Keratinocyte (primary cell): ENCODE data around the gene ARL15. TPM values are rescaled to one million over a fixed set of nuclear protein-coding genes. Genes with fewer than 3 reads are reported as not detected.

Experiments used
- DNase-seq: peaks from one replicate; pipeline ENCODE4 v3.0.0-alpha.2; 2011; ENCODE audit warnings: low read depth, missing footprints, low spot score
- FAIRE-seq: peaks from 2 replicates; lab custom pipeline; 2011; peaks lifted over from hg19 to GRCh38; lab: Jason Lieb, UNC
- H2AFZ ChIP-seq: 2 replicates; pipeline ENCODE4 v1.6.0; 2012; ENCODE audit warnings: low read length, control low read depth, inconsistent platforms; ENCODE audit not compliant: control insufficient read depth
- H3K27ac ChIP-seq: 2 replicates; pipeline ENCODE4 v1.5.1; 2011; ENCODE audit warnings: low read length; ENCODE audit not compliant: control insufficient read depth, insufficient read depth
- H3K27me3 ChIP-seq: 3 replicates; pipeline ENCODE4 v1.6.0; 2011; ENCODE audit warnings: low read length; ENCODE audit not compliant: control insufficient read depth, insufficient read depth; ENCODE audit errors: extremely low read depth
- H3K36me3 ChIP-seq, 2 experiments: 2 replicates in 1 of 2; 3 replicates in 1 of 2; pipeline ENCODE4 v1.5.1; 2011; ENCODE audit warnings: low read length in 2 of 2, mild to moderate bottlenecking in 1 of 2; ENCODE audit not compliant: control insufficient read depth in 2 of 2, insufficient read depth in 2 of 2; ENCODE audit errors: extremely low read depth in 1 of 2
- H3K4me1 ChIP-seq: 3 replicates; pipeline ENCODE4 v1.5.1; 2011; ENCODE audit warnings: low read length; ENCODE audit not compliant: control insufficient read depth, insufficient read depth; ENCODE audit errors: extremely low read depth
- H3K4me2 ChIP-seq: 3 replicates; pipeline ENCODE4 v1.6.0; 2011; ENCODE audit warnings: low read depth, low read length; ENCODE audit not compliant: control insufficient read depth, insufficient read depth; ENCODE audit errors: extremely low read depth
- H3K4me3 ChIP-seq, 3 experiments: fragments of 200-600 bp in 1 of 3; sonication (generic) in 1 of 3; 2 replicates in 2 of 3; 3 replicates in 1 of 3; pipeline ENCODE4 v1.5.1; 2011 to 2016; ENCODE audit warnings: low read length in 3 of 3, mild to moderate bottlenecking in 3 of 3, control low read depth in 2 of 3, inconsistent platforms in 1 of 3, low read depth in 1 of 3, mixed read lengths in 1 of 3, mixed run types in 1 of 3, moderate library complexity in 1 of 3; ENCODE audit not compliant: control insufficient read depth in 2 of 3, insufficient read depth in 2 of 3; ENCODE audit errors: extremely low read depth in 1 of 3
- H3K79me2 ChIP-seq: 2 replicates; pipeline ENCODE4 v1.6.0; 2012; ENCODE audit warnings: low read length; ENCODE audit not compliant: control insufficient read depth, insufficient read depth
- H3K9ac ChIP-seq: 3 replicates; pipeline ENCODE4 v1.6.0; 2011; ENCODE audit warnings: low read length; ENCODE audit not compliant: control insufficient read depth, insufficient read depth; ENCODE audit errors: extremely low read depth
- H3K9me1 ChIP-seq: 3 replicates; pipeline ENCODE4 v1.6.0; 2011; ENCODE audit warnings: low read length; ENCODE audit not compliant: control insufficient read depth, insufficient read depth; ENCODE audit errors: extremely low read depth
- H3K9me3 ChIP-seq: 2 replicates; pipeline ENCODE4 v1.5.1; 2012; ENCODE audit warnings: low read depth, low read length; ENCODE audit not compliant: control insufficient read depth
- H4K20me1 ChIP-seq: 3 replicates; pipeline ENCODE4 v1.6.0; 2011; ENCODE audit warnings: low read length; ENCODE audit not compliant: control insufficient read depth, insufficient read depth; ENCODE audit errors: extremely low read depth
- CTCF ChIP-seq, 3 experiments: IDR thresholded peaks in 1 of 3; conservative IDR thresholded peaks in 1 of 3; optimal IDR thresholded peaks in 1 of 3; 2 replicates in 2 of 3; 3 replicates in 1 of 3; pipeline versions ENCODE3 to v1.5.1; 2011; ENCODE audit warnings: low read length in 3 of 3, mild to moderate bottlenecking in 3 of 3, moderate library complexity in 2 of 3, control low read depth in 1 of 3, inconsistent platforms in 1 of 3; ENCODE audit not compliant: insufficient read depth in 2 of 3; ENCODE audit errors: extremely low read depth in 1 of 3
- EZH2 ChIP-seq: IDR thresholded peaks from one replicate; pipeline ENCODE4 v1.6.1; 2012; ENCODE audit warnings: inconsistent platforms, mild to moderate bottlenecking, low read length, moderate library complexity
- dilution Hi-C: fragments of 300-500 bp; cut with MboI; formaldehyde crosslinking; loops from one replicate; pipeline ENCODE4 v1.7.0; 2020; ENCODE audit warnings: low sequenced_read_pairs; ENCODE audit not compliant: extremely low pct_ligation_motif_present
- polyA plus RNA-seq, 5 experiments: library from polyadenylated mRNA; depleted of rRNA in 3 of 5; stranded (reverse) in 3 of 5; stranded (forward) in 1 of 5; unstranded in 1 of 5; fragments of >200 nt; gene quantifications; 1 replicate in 1 of 5; 2 replicates in 3 of 5; 3 replicates in 1 of 5; pipeline versions ENCODE4 v1.2.1 to v1.2.3, GENCODE V29; 2011 to 2012; ENCODE audit warnings: missing spikeins in 2 of 5, low read depth in 1 of 5, low replicate concordance in 1 of 5

Gene ARL15
- polyA plus RNA-seq, 1 donor (not counting 4 experiments of a cell fraction or from before 2014, with no cell fraction given), result 19.7 TPM

- Histone ChIP-seq H3K79me2 (no peaks in the 10 kb centered on the region), H2AFZ (no peak overlapping the region), H3K9me3 (no peaks in the 10 kb centered on the region), H3K9me1 (no peaks in the 10 kb centered on the region), H3K9ac (no peak overlapping the region), H3K4me2 (no peak overlapping the region), H3K27me3 (no peaks in the 10 kb centered on the region), H3K4me1 (no peaks in the 10 kb centered on the region), H3K4me3 (no peak overlapping the region), H3K36me3 (no peaks in the 10 kb centered on the region), H3K27ac (no peak overlapping the region), H4K20me1 (no peaks in the 10 kb centered on the region)
- DNase-seq, result no peak
- no peak for FAIRE-seq
- TF ChIP-seq CTCF (optimal IDR thresholded peaks at IDR 0.05 in 1 of 3, IDR thresholded peaks at IDR 0.05 in 1 of 3, conservative IDR thresholded peaks at IDR 0.05 in 1 of 3; ENCODE audit: extremely low read depth in 1 of 3, insufficient read depth in 2 of 3, low read length in 3 of 3), result no peak
- TF ChIP-seq EZH2, result no peak
- dilution Hi-C loops, result no loop called here
These were observed 229.0 kb downstream of the ARL15 start for GRCh38 chr5:54081415-54081814.

DNA sequence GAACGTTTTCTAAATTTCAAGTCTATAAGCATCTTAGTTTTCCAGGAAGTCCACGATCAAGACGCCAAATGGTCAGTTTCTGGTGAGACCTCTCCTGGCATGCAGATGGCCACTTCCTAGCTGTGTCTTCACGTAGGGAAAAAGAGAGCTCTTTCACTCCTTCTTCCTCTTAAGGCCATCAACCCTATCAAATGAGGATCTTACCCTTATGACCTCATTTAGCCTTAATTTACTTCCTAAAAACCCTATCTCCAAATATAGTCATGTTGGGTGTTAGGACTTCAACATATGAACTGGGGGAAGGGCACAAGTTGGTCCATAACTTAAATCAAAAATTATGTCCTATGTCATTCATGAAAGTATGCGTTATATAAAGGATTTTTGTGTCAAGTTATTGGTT is 229.5 kb downstream of the ARL15 start:
- H3K36me3 ChIP-seq, result no peaks in the 10 kb centered on the region
- no peaks in the 10 kb centered on the region for H4K20me1 ChIP-seq
- H3K9ac ChIP-seq, result no peak overlapping the region
- TF ChIP-seq EZH2 (no peak), CTCF (optimal IDR thresholded peaks at IDR 0.05 in 1 of 3, IDR thresholded peaks at IDR 0.05 in 1 of 3, conservative IDR thresholded peaks at IDR 0.05 in 1 of 3; ENCODE audit: extremely low read depth in 1 of 3, insufficient read depth in 2 of 3, low read length in 3 of 3) (no peak)
- no peaks in the 10 kb centered on the region for H3K27me3 ChIP-seq
- no peak overlapping the region for H3K27ac ChIP-seq
- FAIRE-seq, result no peak
- H3K4me2 ChIP-seq, result no peak overlapping the region
- H3K4me3 ChIP-seq, result no peak overlapping the region
- DNase-seq, result no peak
- no peaks in the 10 kb centered on the region for H3K9me3 ChIP-seq
- dilution Hi-C loops, result no loop called here
- H3K79me2 ChIP-seq, result no peaks in the 10 kb centered on the region
- no peak overlapping the region for H2AFZ ChIP-seq
- H3K9me1 ChIP-seq, result no peaks in the 10 kb centered on the region
- H3K4me1 ChIP-seq, result no peaks in the 10 kb centered on the region
